ENCODE results near the gene FFAR1.

GRCh38 chr19:35314858-35315470, 32.7 kb upstream of the FFAR1 start:
- TF ChIP-seq, protein P1, sequence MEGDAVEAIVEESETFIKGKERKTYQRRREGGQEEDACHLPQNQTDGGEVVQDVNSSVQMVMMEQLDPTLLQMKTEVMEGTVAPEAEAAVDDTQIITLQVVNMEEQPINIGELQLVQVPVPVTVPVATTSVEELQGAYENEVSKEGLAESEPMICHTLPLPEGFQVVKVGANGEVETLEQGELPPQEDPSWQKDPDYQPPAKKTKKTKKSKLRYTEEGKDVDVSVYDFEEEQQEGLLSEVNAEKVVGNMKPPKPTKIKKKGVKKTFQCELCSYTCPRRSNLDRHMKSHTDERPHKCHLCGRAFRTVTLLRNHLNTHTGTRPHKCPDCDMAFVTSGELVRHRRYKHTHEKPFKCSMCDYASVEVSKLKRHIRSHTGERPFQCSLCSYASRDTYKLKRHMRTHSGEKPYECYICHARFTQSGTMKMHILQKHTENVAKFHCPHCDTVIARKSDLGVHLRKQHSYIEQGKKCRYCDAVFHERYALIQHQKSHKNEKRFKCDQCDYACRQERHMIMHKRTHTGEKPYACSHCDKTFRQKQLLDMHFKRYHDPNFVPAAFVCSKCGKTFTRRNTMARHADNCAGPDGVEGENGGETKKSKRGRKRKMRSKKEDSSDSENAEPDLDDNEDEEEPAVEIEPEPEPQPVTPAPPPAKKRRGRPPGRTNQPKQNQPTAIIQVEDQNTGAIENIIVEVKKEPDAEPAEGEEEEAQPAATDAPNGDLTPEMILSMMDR (IDR thresholded peaks at IDR 0.05; ENCODE audit: poor library complexity): no peak
- no peak for TF ChIP-seq EZH2 (IDR thresholded peaks at IDR 0.05; ENCODE audit: borderline replicate concordance)

Measured in hepatocyte (in vitro differentiated cells).